CD4-positive, alpha-beta memory T cell (primary cell): Measurements from ENCODE around the gene CASP10. TPM values are rescaled to one million over a fixed set of nuclear protein-coding genes. Genes with fewer than 3 reads are reported as not detected.
"Not testable (repeated sequence)": the region's sequence is repeated elsewhere in the genome, so short reads cannot be mapped to it uniquely, and the experiment has no call there.

Source experiments
- CTCF ChIA-PET: fragments of 350-600 bp; sonication (Branson Sonifier 250); formaldehyde crosslinking; loops from one replicate; lab custom pipeline; 2021; ENCODE audit warnings: inconsistent platforms; ENCODE audit not compliant: partially characterized antibody; lab: Charles Lee
- POLR2A ChIA-PET: fragments of 350-600 bp; sonication (Branson Sonifier 250); formaldehyde crosslinking; loops from one replicate; lab custom pipeline; 2021; ENCODE audit not compliant: partially characterized antibody; lab: Charles Lee
- DNase-seq, 5 donors: peaks; one replicate each; pipeline versions ENCODE4 v3.0.0 to v3.0.0-alpha.2; 2020 to 2022; ENCODE audit warnings: mixed read lengths in 1 of 5
- H3K27ac ChIP-seq: one replicate; pipeline ENCODE4 v1.7.0; 2013; ENCODE audit warnings: low read depth, low read length
- H3K27me3 ChIP-seq: 2 replicates; pipeline ENCODE4 v1.7.0; 2013; ENCODE audit warnings: mild to moderate bottlenecking, low read length, moderate library complexity; ENCODE audit not compliant: insufficient read depth
- H3K36me3 ChIP-seq: 2 replicates; pipeline ENCODE4 v1.7.0; 2013; ENCODE audit warnings: mild to moderate bottlenecking, low read length, moderate library complexity; ENCODE audit not compliant: insufficient read depth
- H3K4me1 ChIP-seq: 2 replicates; pipeline ENCODE4 v1.7.0; 2013; ENCODE audit warnings: mild to moderate bottlenecking, low read length, moderate library complexity; ENCODE audit not compliant: insufficient read depth
- H3K4me3 ChIP-seq, 2 donors: one replicate each; pipeline ENCODE4 v1.7.0; 2013; ENCODE audit warnings: low read length in 2 of 2, mild to moderate bottlenecking in 1 of 2
- H3K9me3 ChIP-seq, 2 donors: one replicate each; pipeline ENCODE4 v1.7.0; 2013; ENCODE audit warnings: low read length in 2 of 2, control low read depth in 1 of 2; ENCODE audit not compliant: control insufficient read depth in 1 of 2
- H3K27ac Mint-ChIP-seq, 7 donors: one replicate each; pipeline ENCODE4 v1.8.0; 2020 to 2021; ENCODE audit warnings: mixed read lengths in 7 of 7, mild to moderate bottlenecking in 6 of 7, inconsistent platforms in 3 of 7, moderate library complexity in 3 of 7
- H3K27me3 Mint-ChIP-seq, 2 donors: one replicate each; pipeline ENCODE4 v1.8.0; 2020 to 2021; ENCODE audit warnings: mixed read lengths in 2 of 2
- H3K36me3 Mint-ChIP-seq, 2 donors: one replicate each; pipeline ENCODE4 v1.8.0; 2020 to 2021; ENCODE audit warnings: mixed read lengths in 2 of 2, inconsistent platforms in 1 of 2, mild to moderate bottlenecking in 1 of 2
- H3K4me1 Mint-ChIP-seq, 4 donors: one replicate each; pipeline ENCODE4 v1.8.0; 2020 to 2021; ENCODE audit warnings: mixed read lengths in 4 of 4, mild to moderate bottlenecking in 1 of 4
- H3K4me3 Mint-ChIP-seq, 8 donors: one replicate each; pipeline ENCODE4 v1.8.0; 2020 to 2021; ENCODE audit warnings: mixed read lengths in 8 of 8, mild to moderate bottlenecking in 7 of 8, moderate library complexity in 6 of 8, inconsistent platforms in 3 of 8
- H3K9me3 Mint-ChIP-seq, 8 donors: one replicate each; pipeline ENCODE4 v1.8.0; 2020 to 2021; ENCODE audit warnings: mixed read lengths in 8 of 8, mild to moderate bottlenecking in 5 of 8, inconsistent platforms in 3 of 8, moderate library complexity in 1 of 8
- intact Hi-C: fragments of 100-400 bp; cut with micrococcal nuclease; formaldehyde crosslinking; loops from one replicate; pipeline ENCODE4 v1.15.1; 2023
- polyA plus RNA-seq, 2 donors: library from polyadenylated mRNA; unstranded; fragments of 300-500 nt; fragmentation: Illumina TruSeq; gene quantifications; one replicate each; pipeline ENCODE4 v1.2.3, GENCODE V29; 2021
- total RNA-seq, 2 experiments: library from RNA; stranded (reverse); gene quantifications; one replicate each; pipeline ENCODE4 v1.2.3, GENCODE V29; 2021

Gene CASP10
- total and polyA plus RNA-seq, 4 experiments from 2014 or later: 15.3 to 36.6 (median 23.0) TPM

DNA sequence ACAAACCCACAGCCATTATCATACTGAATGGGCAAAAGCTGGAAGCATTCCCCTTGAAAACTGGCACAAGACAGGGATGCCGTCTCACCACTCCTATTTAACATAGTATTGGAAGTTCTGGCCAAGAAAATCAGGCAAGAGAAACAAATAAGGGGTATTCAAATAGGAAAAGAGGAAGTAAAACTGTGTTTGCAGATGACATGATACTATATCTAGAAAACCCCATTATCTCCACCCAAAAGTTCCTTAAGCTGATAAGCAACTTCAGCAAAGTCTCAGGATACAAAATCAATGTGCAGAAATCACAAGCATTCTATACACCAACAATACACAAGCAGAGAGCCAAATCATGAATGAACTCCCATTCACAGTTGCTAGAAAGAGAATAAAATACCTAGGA is 14.4 kb upstream of the CASP10 start:
- DNase-seq, intact Hi-C loops, H3K27me3 ChIP-seq, H3K4me3 Mint-ChIP-seq, CTCF ChIA-PET, H3K27me3 Mint-ChIP-seq, H3K4me1 ChIP-seq, H3K27ac ChIP-seq, H3K4me1 Mint-ChIP-seq, H3K4me3 ChIP-seq: not testable (repeated sequence)
- Mint-ChIP-seq H3K27ac (peak overlapping the region in 2 of 7 donors; percentile 55 to 56), H3K36me3 (peaks cover 38 to 40% of the 10 kb centered on the region in 2 donors), H3K9me3 (peaks cover 2 to 61% (median 45%) of the 10 kb centered on the region in 8 donors)
- peaks cover 21% of the 10 kb centered on the region for H3K36me3 ChIP-seq
- peaks cover 0 to 10% of the 10 kb centered on the region in 2 donors for H3K9me3 ChIP-seq
- POLR2A ChIA-PET: interaction anchor here (1.0 to 2.1 kb wide), 3 partner anchors 14 to 42 kb away, joined by 4 to 7 read pairs (median 6); partner anchors contain the start of gene CASP10

DNA sequence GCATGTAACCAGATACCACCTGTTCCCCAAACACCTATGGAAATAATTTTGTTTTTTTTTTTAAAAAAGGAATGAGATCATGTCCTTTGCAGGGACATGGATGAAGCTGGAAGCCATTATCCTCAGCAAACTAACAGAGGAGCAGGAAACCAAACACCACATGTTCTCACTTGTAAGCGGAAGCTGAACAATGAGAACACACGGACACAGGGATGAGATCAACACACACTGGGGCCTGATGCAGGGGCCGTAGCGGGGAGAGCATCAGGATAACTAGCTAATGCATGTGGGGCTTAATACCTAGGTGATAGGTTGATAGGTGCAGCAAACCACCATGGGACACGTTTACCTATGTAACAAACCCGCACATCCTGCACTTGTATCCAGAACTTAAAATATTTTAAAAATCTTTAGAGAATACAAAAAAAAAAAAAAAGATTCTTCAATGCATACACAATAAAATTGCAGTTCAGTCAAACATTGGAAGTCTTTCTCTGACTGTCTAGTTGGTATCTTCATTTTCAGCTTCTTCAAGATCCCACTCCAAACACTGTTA is 11.6 kb upstream of the CASP10 start:
- H3K4me1 Mint-ChIP-seq: peaks cover 1 to 16% (median 6%) of the 10 kb centered on the region in 4 donors
- H3K4me1 ChIP-seq: no peaks in the 10 kb centered on the region
- no peak overlapping the region for H3K27ac ChIP-seq
- ChIA-PET POLR2A (interaction anchor here (1.6 to 2.6 kb wide), 2 partner anchors 54 to 282 kb away, joined by 4 to 9 read pairs; partner anchors contain the start of genes NIF3L1 and PPIL3), CTCF (interaction anchor here (0.7 to 1.8 kb wide), 6 partner anchors 48 to 208 kb away, joined by 3 to 4 read pairs (median 3); partner anchors contain the start of gene ORC2)
- peak overlapping the region in 1 of 7 donors; percentile 35 for H3K27ac Mint-ChIP-seq
- H3K4me3 ChIP-seq: no peak overlapping the region
- no peaks in the 10 kb centered on the region for H3K27me3 ChIP-seq
- peaks cover 7% of the 10 kb centered on the region for H3K36me3 ChIP-seq
- no peak for DNase-seq
- H3K27me3 Mint-ChIP-seq: no peaks in the 10 kb centered on the region
- peaks cover 2 to 68% (median 45%) of the 10 kb centered on the region in 8 donors for H3K9me3 Mint-ChIP-seq
- peaks cover 21% of the 10 kb centered on the region in 2 donors for H3K36me3 Mint-ChIP-seq
- peaks cover 0 to 10% of the 10 kb centered on the region in 2 donors for H3K9me3 ChIP-seq
- no peak overlapping the region for H3K4me3 Mint-ChIP-seq
- intact Hi-C loops: no loop called here

GRCh38 chr2:201172279-201172678 is 10.7 kb upstream of the CASP10 start:
- peaks cover 0 to 10% of the 10 kb centered on the region in 2 donors for H3K9me3 ChIP-seq
- H3K27ac ChIP-seq: no peak overlapping the region
- no peaks in the 10 kb centered on the region for H3K27me3 ChIP-seq
- no peaks in the 10 kb centered on the region for H3K27me3 Mint-ChIP-seq
- POLR2A ChIA-PET: interaction anchor here (2.6 kb wide), 1 partner anchor 55 kb away, joined by 9 read pairs; no protein-coding TSS in a partner anchor
- peak overlapping the region in 1 of 7 donors; percentile 2 for H3K27ac Mint-ChIP-seq
- H3K36me3 ChIP-seq: peaks cover 3% of the 10 kb centered on the region
- CTCF ChIA-PET: interaction anchor here (0.6 to 1.8 kb wide), 3 partner anchors 49 to 332 kb away, joined by 3 to 4 read pairs (median 3); partner anchors contain the start of gene ORC2
- H3K4me3 Mint-ChIP-seq: no peak overlapping the region
- H3K4me3 ChIP-seq: no peak overlapping the region
- peaks cover 2 to 64% (median 43%) of the 10 kb centered on the region in 8 donors for H3K9me3 Mint-ChIP-seq
- peaks cover 12 to 16% of the 10 kb centered on the region in 2 donors for H3K36me3 Mint-ChIP-seq
- peaks cover 3 to 20% (median 7%) of the 10 kb centered on the region in 4 donors for H3K4me1 Mint-ChIP-seq
- intact Hi-C loops: no loop called here
- peaks cover 2% of the 10 kb centered on the region for H3K4me1 ChIP-seq
- DNase-seq: no peak

GRCh38 chr2:201174687-201175086 is 8.3 kb upstream of the CASP10 start:
- no peaks in the 10 kb centered on the region for H3K27me3 ChIP-seq
- Mint-ChIP-seq H3K27me3 (no peaks in the 10 kb centered on the region), H3K9me3 (peaks cover 0 to 41% (median 24%) of the 10 kb centered on the region in 8 donors), H3K4me1 (peaks cover 6 to 22% (median 11%) of the 10 kb centered on the region in 4 donors), H3K27ac (peak overlapping the region in 1 of 7 donors; percentile 21), H3K36me3 (peaks cover 0 to 2% of the 10 kb centered on the region in 2 donors), H3K4me3 (no peak overlapping the region)
- H3K36me3 ChIP-seq: no peaks in the 10 kb centered on the region
- peaks cover 7% of the 10 kb centered on the region for H3K4me1 ChIP-seq
- CTCF ChIA-PET: interaction anchor here (1.5 kb wide), 1 partner anchor 17 kb away, joined by 5 read pairs; no protein-coding TSS in a partner anchor
- intact Hi-C loops: loop anchor here (5.0 kb wide), 2 partner anchors 57 to 362 kb away; partner anchors contain the start of genes BZW1 and CFLAR
- POLR2A ChIA-PET: no interaction called here
- no peak for DNase-seq
- no peak overlapping the region for H3K4me3 ChIP-seq
- peaks cover 0 to 10% of the 10 kb centered on the region in 2 donors for H3K9me3 ChIP-seq
- H3K27ac ChIP-seq: no peak overlapping the region

DNA sequence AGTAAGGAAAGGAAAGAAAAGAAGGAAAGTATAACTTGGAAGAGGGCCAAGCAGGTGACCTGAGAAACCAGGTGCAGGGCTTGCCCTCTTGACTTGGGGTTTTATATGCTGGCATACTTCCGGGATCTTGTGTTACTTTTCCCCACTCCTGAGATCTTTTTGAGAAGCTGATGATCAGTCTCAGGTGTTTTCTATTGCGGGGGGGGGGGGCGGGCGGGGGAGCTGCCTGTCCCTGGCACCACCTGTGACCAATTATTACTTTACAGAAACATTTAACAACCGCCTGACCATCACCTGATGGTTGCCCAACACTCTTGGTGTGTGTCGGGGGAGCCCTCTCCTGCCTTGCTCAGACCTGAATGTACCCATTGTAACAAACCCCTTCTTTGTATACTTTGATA is 6.9 kb upstream of the CASP10 start:
- intact Hi-C loops: loop anchor here (2.0 to 5.0 kb wide), 3 partner anchors 59 to 364 kb away; partner anchors contain the start of genes BZW1, CFLAR and ORC2
- CTCF ChIA-PET: interaction anchor here (0.7 to 1.8 kb wide), 6 partner anchors 18 to 919 kb away, joined by 3 to 9 read pairs (median 4); no protein-coding TSS in a partner anchor
- POLR2A ChIA-PET: interaction anchor here (0.6 to 3.2 kb wide), 3 partner anchors 9 to 59 kb away, joined by 3 to 31 read pairs (median 3); partner anchors contain the start of gene CFLAR
- Histone ChIP-seq H3K9me3 (no peaks in the 10 kb centered on the region), H3K27me3 (no peaks in the 10 kb centered on the region), H3K4me3 (no peak overlapping the region), H3K27ac (no peak overlapping the region), H3K4me1 (peaks cover 7% of the 10 kb centered on the region), H3K36me3 (no peaks in the 10 kb centered on the region)
- no peak overlapping the region for H3K4me3 Mint-ChIP-seq
- H3K4me1 Mint-ChIP-seq: peaks cover 8 to 26% (median 12%) of the 10 kb centered on the region in 4 donors
- H3K36me3 Mint-ChIP-seq: no peaks in the 10 kb centered on the region
- peaks cover 0 to 27% (median 14%) of the 10 kb centered on the region in 8 donors for H3K9me3 Mint-ChIP-seq
- peak overlapping the region in 1 of 7 donors; percentile 4 for H3K27ac Mint-ChIP-seq
- no peak for DNase-seq
- H3K27me3 Mint-ChIP-seq: no peaks in the 10 kb centered on the region

DNA sequence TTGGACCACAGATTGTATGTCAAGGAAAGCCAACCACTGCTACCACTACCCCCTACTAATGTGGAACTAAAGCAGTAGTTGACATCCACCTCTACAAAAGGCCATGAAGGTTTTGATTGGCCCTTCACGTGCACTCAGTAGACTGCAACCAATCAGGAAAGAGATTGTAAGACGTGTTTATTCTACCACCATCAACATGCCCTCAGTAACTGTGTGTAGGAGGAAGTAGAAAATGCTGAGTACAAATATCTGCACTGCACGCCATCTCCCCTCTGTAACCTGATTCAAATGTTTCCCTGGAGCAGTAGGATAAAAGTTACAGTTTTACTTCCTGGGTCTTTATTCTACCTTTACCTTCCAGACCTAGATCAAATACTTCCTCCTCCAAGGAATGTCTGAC is 2.9 kb upstream of the CASP10 start:
- Histone ChIP-seq H3K27me3 (no peaks in the 10 kb centered on the region), H3K9me3 (no peaks in the 10 kb centered on the region), H3K4me3 (no peak overlapping the region), H3K36me3 (no peaks in the 10 kb centered on the region), H3K4me1 (peaks cover 17% of the 10 kb centered on the region), H3K27ac (no peak overlapping the region)
- CTCF ChIA-PET: interaction anchor here (1.2 to 4.0 kb wide), 3 partner anchors 22 to 275 kb away, joined by 4 to 67 read pairs (median 4); no protein-coding TSS in a partner anchor
- Mint-ChIP-seq H3K36me3 (peaks cover 0 to 13% of the 10 kb centered on the region in 2 donors), H3K9me3 (peaks cover 0 to 2% (median 0%) of the 10 kb centered on the region in 8 donors), H3K27me3 (no peaks in the 10 kb centered on the region), H3K27ac (peak overlapping the region in 3 of 7 donors; percentile 42 to 67 (median 51)), H3K4me1 (peaks cover 12 to 42% (median 24%) of the 10 kb centered on the region in 4 donors), H3K4me3 (no peak overlapping the region)
- POLR2A ChIA-PET: interaction anchor here (1.3 kb wide), 1 partner anchor 52 kb away, joined by 3 read pairs; no protein-coding TSS in a partner anchor
- intact Hi-C loops: no loop called here
- peak in 1 of 5 donors; percentile 18 for DNase-seq
